ENCODE data around the gene PRSS53. TPM values are rescaled to one million over a fixed set of nuclear protein-coding genes. Genes with fewer than 3 reads are reported as not detected.
A peak's percentile ranks its signal among the peaks of the same experiment; 100 is the strongest.

PRSS53 gene
- total RNA-seq, 1 donor from 2014 or later: 0.81 TPM

DNA sequence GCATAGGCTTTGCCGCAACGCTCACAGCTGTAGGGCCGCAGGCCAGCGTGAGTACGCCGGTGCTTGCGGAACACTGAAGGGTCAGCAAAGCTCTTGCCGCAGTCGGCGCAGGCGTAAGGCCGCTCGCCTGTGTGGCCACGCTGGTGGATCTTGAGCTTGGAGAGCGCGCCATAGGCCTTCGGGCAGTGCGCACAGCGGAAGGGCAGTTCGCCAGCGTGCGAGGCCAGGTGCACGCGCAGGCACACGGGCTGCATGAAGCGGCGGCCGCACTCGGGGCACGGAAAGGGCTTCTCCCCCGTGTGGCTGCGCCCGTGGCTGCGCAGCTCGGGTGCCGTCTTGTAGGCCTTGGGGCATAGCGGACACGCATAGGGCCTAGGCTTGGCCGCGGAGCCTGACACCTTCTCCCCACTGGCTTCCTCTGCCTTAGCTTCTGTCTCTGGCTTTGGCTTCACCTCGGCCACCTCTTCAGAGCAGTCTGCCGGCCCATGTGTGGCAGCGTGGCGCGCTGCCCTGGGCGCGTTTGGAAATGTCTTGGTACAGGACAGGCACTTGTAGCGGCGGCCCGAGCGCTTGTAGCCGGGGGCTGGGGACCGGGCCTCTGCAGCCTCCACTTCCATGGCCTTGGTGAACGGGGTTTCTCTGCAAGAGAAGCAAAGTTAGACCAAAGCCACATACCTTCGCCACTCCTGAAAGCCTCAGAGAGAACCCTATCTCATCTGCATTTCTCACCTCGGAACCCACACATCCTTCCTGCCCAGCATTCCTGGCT lies 24.7 kb downstream of the PRSS53 start:
- DNase-seq (no peak), ATAC-seq (ENCODE audit: poor library complexity) (no peak)
- intact Hi-C loops (cut with DNase I): no loop called here

DNA sequence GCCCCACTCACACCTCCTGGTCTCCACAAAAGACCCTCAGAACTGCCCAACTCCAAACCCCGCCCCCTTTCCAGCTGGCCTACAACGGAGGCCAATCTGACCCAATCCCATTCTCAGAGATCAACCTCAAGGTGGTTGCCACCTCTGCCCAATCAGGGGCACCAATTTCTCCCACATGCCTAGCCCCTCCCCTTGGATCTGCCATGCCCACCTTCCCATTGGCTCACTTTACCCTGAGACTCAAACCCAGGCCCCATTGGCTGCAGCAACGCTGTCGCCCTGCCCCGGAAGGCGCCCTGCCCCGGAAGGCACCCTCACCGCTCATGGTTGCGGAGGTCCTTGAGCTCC lies 25.3 kb downstream of the PRSS53 start:
- intact Hi-C loops (cut with DNase I): no loop called here
- DNase-seq: no peak
- no peak for ATAC-seq (ENCODE audit: poor library complexity)

DNA sequence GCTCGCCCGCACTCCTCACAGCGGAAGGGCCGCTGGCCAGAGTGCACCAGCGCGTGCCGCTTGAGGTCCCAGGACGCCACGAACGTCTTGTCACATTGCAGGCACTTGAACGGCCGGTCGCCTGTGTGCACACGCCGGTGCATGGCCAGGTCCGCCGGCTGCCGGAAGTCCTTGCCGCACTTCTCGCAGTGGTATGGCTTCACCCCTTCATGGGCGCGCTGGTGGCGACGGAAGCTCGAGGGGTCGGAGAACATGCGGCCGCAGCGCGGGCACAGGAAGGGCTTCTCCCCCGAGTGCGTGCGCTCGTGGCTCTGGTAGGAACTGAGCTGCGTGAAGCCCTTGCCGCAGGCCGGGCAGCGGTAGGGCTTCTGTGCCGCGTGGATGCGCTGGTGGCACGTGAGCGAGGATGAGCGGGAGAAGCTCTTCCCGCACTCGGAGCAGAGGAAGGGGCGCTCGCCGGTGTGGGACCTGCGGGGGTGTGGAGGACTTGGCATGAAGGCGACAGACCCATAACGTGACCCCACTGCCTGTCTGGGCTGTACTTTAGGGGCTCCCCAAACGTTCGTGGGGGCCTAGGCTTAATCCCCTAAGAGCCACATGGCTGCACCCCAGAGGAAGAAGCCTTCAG lies 26.8 kb downstream of the PRSS53 start:
- ATAC-seq (ENCODE audit: poor library complexity) (no peak), DNase-seq (no peak)
- intact Hi-C loops (cut with DNase I): no loop called here

GRCh38 chr16:31061126-31061812 lies 27.5 kb downstream of the PRSS53 start:
- DNase-seq (no peak), ATAC-seq (ENCODE audit: poor library complexity) (no peak)
- intact Hi-C loops (cut with DNase I): no loop called here

GRCh38 chr16:31055613-31056012 lies 33.1 kb downstream of the PRSS53 start:
- intact Hi-C loops (cut with DNase I): no loop called here
- ATAC-seq (ENCODE audit: poor library complexity): no peak

GRCh38 chr16:31052114-31052513 lies 36.6 kb downstream of the PRSS53 start:
- ATAC-seq (ENCODE audit: poor library complexity): no peak

More at GRCh38 chr16:31055613-31056012, 33.1 kb downstream of the PRSS53 start:
- DNase-seq: no peak

GRCh38 chr16:31050280-31051030 lies 38.3 kb downstream of the PRSS53 start:
- DNase-seq (no peak), ATAC-seq (ENCODE audit: poor library complexity) (no peak)
- intact Hi-C loops (cut with DNase I): no loop called here

More at GRCh38 chr16:31052114-31052513, 36.6 kb downstream of the PRSS53 start:
- intact Hi-C loops (cut with DNase I): no loop called here
- DNase-seq: no peak

- intact Hi-C loops (cut with DNase I): no loop called here
- DNase-seq (no peak), ATAC-seq (ENCODE audit: poor library complexity) (no peak)
Observed at GRCh38 chr16:31043898-31044481, 44.8 kb downstream of the PRSS53 start.

DNA sequence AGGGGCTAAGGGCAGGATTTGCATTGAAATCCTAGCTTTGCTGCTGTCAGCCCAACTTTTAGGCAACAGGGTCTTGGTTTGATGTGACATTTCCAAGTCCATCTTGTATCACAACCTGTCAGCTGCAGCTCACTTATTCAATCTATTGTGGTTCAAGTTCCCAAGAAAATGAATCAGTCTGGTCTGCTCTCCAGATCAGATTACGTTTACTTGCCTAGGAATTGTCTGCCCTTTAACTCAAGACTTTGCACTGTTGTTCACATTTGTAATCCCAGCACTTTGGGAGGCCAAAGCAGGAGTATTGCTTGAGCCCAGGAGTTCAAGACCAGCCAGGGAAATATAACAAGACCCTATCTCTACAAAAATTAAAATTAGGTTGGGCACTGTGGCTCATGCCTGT lies 45.4 kb downstream of the PRSS53 start:
- no peak for DNase-seq
- intact Hi-C loops (cut with DNase I): no loop called here

DNA sequence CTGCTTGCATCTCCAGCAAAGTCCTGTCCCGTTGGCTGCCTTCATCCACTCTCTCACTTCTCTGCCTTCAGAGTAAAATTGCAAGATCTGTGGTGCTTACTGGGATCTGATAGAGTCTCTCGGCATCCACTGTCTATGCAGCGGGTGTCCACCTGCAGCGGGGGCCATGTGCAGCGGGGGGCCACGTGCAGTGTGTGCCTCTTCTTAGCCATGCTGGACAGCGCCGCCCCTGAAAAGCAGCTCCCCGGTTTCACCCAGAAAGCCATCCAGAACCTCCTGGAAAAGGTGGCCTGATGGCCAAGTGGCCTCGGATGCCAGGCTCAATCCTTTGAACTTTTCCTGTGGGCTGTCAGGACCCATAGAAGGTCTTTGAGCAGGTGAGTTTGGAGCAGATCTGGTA lies 45.9 kb downstream of the PRSS53 start:
- DNase-seq: no peak
- no peak for ATAC-seq (ENCODE audit: poor library complexity)
- intact Hi-C loops (cut with DNase I): no loop called here

More for the DNA sequence above, 45.4 kb downstream of the PRSS53 start:
- no peak for ATAC-seq (ENCODE audit: poor library complexity)

GRCh38 chr16:31038993-31039392 lies 49.8 kb downstream of the PRSS53 start:
- intact Hi-C loops (cut with DNase I): no loop called here
- DNase-seq (no peak), ATAC-seq (ENCODE audit: poor library complexity) (no peak)

- no peak for ATAC-seq (ENCODE audit: poor library complexity)
- intact Hi-C loops (cut with DNase I): no loop called here
Observed at GRCh38 chr16:31036691-31037090, 52.1 kb downstream of the PRSS53 start.

GRCh38 chr16:31033709-31034492 lies 54.8 kb downstream of the PRSS53 start:
- peak; percentile 96 for DNase-seq
- ATAC-seq (ENCODE audit: poor library complexity): peak; percentile 90
- intact Hi-C loops (cut with DNase I): loop anchor here (2.0 to 5.0 kb wide), 2 partner anchors 39 to 108 kb away; no protein-coding TSS in a partner anchor

More at GRCh38 chr16:31036691-31037090, 52.1 kb downstream of the PRSS53 start:
- DNase-seq: no peak

Other genes starting within 250 kb of the PRSS53 start
- 28.8 TPM for gene BCL7C, start 194.9 kb downstream of the PRSS53 start, total RNA-seq
- gene CTF1, start 192.3 kb downstream of the PRSS53 start, total RNA-seq: 6.5 TPM
- gene FBXL19, start 165.4 kb downstream of the PRSS53 start, total RNA-seq: 4.7 TPM
- 9.5 TPM for gene ORAI3, start 139.9 kb downstream of the PRSS53 start, total RNA-seq
- gene SETD1A, start 131.2 kb downstream of the PRSS53 start, total RNA-seq: 6.9 TPM
- gene HSD3B7, start 103.7 kb downstream of the PRSS53 start, total RNA-seq: 6.7 TPM
- gene STX1B, start 78.3 kb downstream of the PRSS53 start, total RNA-seq: 0.48 TPM
- gene STX4, start 55.4 kb downstream of the PRSS53 start, total RNA-seq: 39.5 TPM
- 4.4 TPM for gene ZNF668, start 14.7 kb downstream of the PRSS53 start, total RNA-seq
- gene ZNF646, start 14.5 kb downstream of the PRSS53 start, total RNA-seq: 8.3 TPM
- gene VKORC1, start 5.9 kb upstream of the PRSS53 start, total RNA-seq: 40.0 TPM
- gene BCKDK, start 19.4 kb upstream of the PRSS53 start, total RNA-seq: 84.3 TPM
- 60.3 TPM for gene KAT8, start 28.7 kb upstream of the PRSS53 start, total RNA-seq
- not detected for gene PRSS8, start 46.8 kb upstream of the PRSS53 start, total RNA-seq
- gene PRSS36, start 61.1 kb upstream of the PRSS53 start, total RNA-seq: 2.2 TPM
- gene FUS, start 91.2 kb upstream of the PRSS53 start, total RNA-seq: 79.3 TPM
- gene PYCARD, start 113.8 kb upstream of the PRSS53 start, total RNA-seq: 8.2 TPM
- 0.70 TPM for gene TRIM72, start 125.2 kb upstream of the PRSS53 start, total RNA-seq
- not detected for gene PYDC1, start 128.2 kb upstream of the PRSS53 start, total RNA-seq
- gene ITGAM, start 171.0 kb upstream of the PRSS53 start, total RNA-seq: 8.6 TPM